ENCODE data around the gene ZDHHC1. TPM values are rescaled to one million over a fixed set of nuclear protein-coding genes. Genes with fewer than 3 reads are reported as not detected.

ZDHHC1 gene
- total RNA-seq, 4 donors from 2014 or later: 33.3 to 63.8 (median 50.9) TPM

DNA sequence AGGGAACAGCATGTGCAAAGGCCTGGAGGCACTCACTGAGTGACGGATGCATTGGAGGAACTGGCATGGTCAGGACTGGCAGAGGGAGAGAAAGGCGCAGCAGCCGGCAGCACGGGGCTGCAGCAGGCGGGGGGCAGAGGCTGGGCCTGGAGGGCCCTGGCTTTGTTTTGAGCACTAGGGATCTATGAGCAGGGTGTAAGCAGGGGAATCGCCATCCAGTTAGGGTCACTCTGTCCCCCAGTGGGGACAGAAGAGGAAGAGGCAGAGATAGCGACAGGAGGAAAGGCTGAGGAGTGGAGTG, 28.8 kb upstream of the ZDHHC1 start:
- TF ChIP-seq, protein P1, sequence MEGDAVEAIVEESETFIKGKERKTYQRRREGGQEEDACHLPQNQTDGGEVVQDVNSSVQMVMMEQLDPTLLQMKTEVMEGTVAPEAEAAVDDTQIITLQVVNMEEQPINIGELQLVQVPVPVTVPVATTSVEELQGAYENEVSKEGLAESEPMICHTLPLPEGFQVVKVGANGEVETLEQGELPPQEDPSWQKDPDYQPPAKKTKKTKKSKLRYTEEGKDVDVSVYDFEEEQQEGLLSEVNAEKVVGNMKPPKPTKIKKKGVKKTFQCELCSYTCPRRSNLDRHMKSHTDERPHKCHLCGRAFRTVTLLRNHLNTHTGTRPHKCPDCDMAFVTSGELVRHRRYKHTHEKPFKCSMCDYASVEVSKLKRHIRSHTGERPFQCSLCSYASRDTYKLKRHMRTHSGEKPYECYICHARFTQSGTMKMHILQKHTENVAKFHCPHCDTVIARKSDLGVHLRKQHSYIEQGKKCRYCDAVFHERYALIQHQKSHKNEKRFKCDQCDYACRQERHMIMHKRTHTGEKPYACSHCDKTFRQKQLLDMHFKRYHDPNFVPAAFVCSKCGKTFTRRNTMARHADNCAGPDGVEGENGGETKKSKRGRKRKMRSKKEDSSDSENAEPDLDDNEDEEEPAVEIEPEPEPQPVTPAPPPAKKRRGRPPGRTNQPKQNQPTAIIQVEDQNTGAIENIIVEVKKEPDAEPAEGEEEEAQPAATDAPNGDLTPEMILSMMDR (IDR thresholded peaks at IDR 0.05): no peak
- TF ChIP-seq POLR2A (IDR thresholded peaks at IDR 0.05): no peak
- DNase-seq: no peak
- Histone ChIP-seq H3K9me3 (no peaks in the 10 kb centered on the region), H3K27me3 (no peaks in the 10 kb centered on the region), H3K36me3 (no peaks in the 10 kb centered on the region), H3K4me3 (replicated peaks in 1 of 3) (no peak overlapping the region), H3K4me1 (peaks cover 93 to 98% of the 10 kb centered on the region in 2 donors), H3K27ac (peak overlapping the region; percentile 26 to 76 (median 73))
- intact Hi-C loops (cut with DNase I): no loop called here
- 90% methylated on average over 7 of the region's 7 CpGs for WGBS, 2 donors

- intact Hi-C loops (cut with DNase I): no loop called here
- peaks cover 0 to 1% of the 10 kb centered on the region in 2 donors for H3K36me3 ChIP-seq
- DNase-seq: no peak
These were observed 28.2 kb upstream of the ZDHHC1 start for GRCh38 chr16:67444259-67445125.

GRCh38 chr16:67443265-67443664, 27.0 kb upstream of the ZDHHC1 start:
- H3K27ac ChIP-seq: peak overlapping the region; percentile 76 to 81 (median 80)
- 68 to 87% methylated on average over 4 to 6 of the region's 6 CpGs for WGBS, 2 donors

More at GRCh38 chr16:67444259-67445125, 28.2 kb upstream of the ZDHHC1 start:
- H3K27ac ChIP-seq: peak overlapping the region; percentile 76 to 81 (median 80)
- TF ChIP-seq POLR2A (IDR thresholded peaks at IDR 0.05): no peak
- TF ChIP-seq, protein P1 (IDR thresholded peaks at IDR 0.05): no peak
- 85 to 87% methylated on average over 17 to 22 of the region's 22 CpGs for WGBS, 2 donors
- H3K9me3 ChIP-seq: no peaks in the 10 kb centered on the region
- H3K4me3 ChIP-seq (replicated peaks in 1 of 3): no peak overlapping the region
- H3K27me3 ChIP-seq: no peaks in the 10 kb centered on the region
- H3K4me1 ChIP-seq: peaks cover 89 to 98% of the 10 kb centered on the region in 2 donors

GRCh38 chr16:67442581-67443255, 26.4 kb upstream of the ZDHHC1 start:
- intact Hi-C loops (cut with DNase I): no loop called here
- Histone ChIP-seq H3K27ac (peak overlapping the region; percentile 76 to 89 (median 81)), H3K27me3 (no peaks in the 10 kb centered on the region), H3K4me3 (replicated peaks in 1 of 3) (no peak overlapping the region), H3K36me3 (peaks cover 13 to 19% of the 10 kb centered on the region in 2 donors), H3K9me3 (no peaks in the 10 kb centered on the region), H3K4me1 (peaks cover 76 to 83% of the 10 kb centered on the region in 2 donors)
- 54 to 55% methylated on average over 7 to 12 of the region's 13 CpGs for WGBS, 2 donors
- peak; percentile 96 to 97 for DNase-seq
- TF ChIP-seq POLR2A (IDR thresholded peaks at IDR 0.05): no peak
- TF ChIP-seq, protein P1 (IDR thresholded peaks at IDR 0.05): no peak

More at GRCh38 chr16:67443265-67443664, 27.0 kb upstream of the ZDHHC1 start:
- intact Hi-C loops (cut with DNase I): no loop called here
- H3K4me3 ChIP-seq (replicated peaks in 1 of 3): no peak overlapping the region
- H3K36me3 ChIP-seq: peaks cover 7 to 14% of the 10 kb centered on the region in 2 donors
- no peaks in the 10 kb centered on the region for H3K9me3 ChIP-seq
- TF ChIP-seq, protein P1 (IDR thresholded peaks at IDR 0.05): no peak
- TF ChIP-seq POLR2A (IDR thresholded peaks at IDR 0.05): no peak
- no peaks in the 10 kb centered on the region for H3K27me3 ChIP-seq
- H3K4me1 ChIP-seq: peaks cover 78 to 88% of the 10 kb centered on the region in 2 donors
- no peak for DNase-seq

All from thyroid gland (tissue), 4 donors.